Caco-2 (cell line): ENCODE measurements around the gene PLEKHS1. TPM values are rescaled to one million over a fixed set of nuclear protein-coding genes. Genes with fewer than 3 reads are reported as not detected.

Experiments used
- BruUV-seq: library from RNA; stranded (reverse); fragments of 400-500 nt; replicated peaks from 2 replicates; lab custom pipeline; 2021; lab: Mats Ljungman, UMichigan
- CTCF ChIA-PET: fragments of 300-600 bp; sonication (Branson Sonifier 250); formaldehyde crosslinking; loops from one replicate; lab custom pipeline; 2022; ENCODE audit warnings: antibody characterized with exemption; lab: Charles Lee
- POLR2A ChIA-PET: fragments of 300-600 bp; sonication (Branson Sonifier 250); formaldehyde crosslinking; loops from one replicate; lab custom pipeline; 2022; ENCODE audit warnings: antibody characterized with exemption; lab: Charles Lee
- DNase-seq, 2 experiments: peaks; one replicate each; pipeline versions ENCODE4 v3.0.0 to v3.0.0-alpha.2; 2020 to 2022
- H3K27me3 ChIP-seq: replicated peaks from 2 replicates; pipeline ENCODE4 v1.6.0; 2011; ENCODE audit warnings: low read length; ENCODE audit not compliant: control insufficient read depth, insufficient read depth
- H3K36me3 ChIP-seq: 2 replicates; pipeline ENCODE4 v1.5.1; 2011; ENCODE audit warnings: low read length; ENCODE audit not compliant: control insufficient read depth, insufficient read depth
- H3K4me1 ChIP-seq: fragments of 250-450 bp; sonication (Bioruptor Pico); 2 replicates; pipeline ENCODE4 v1.5.1; 2020; ENCODE audit warnings: mild to moderate bottlenecking
- H3K4me3 ChIP-seq: 2 replicates; pipeline ENCODE4 v1.5.1; 2011; ENCODE audit warnings: low read depth, mild to moderate bottlenecking, control low read depth, low read length
- H3K9me3 ChIP-seq: fragments of 250-450 bp; sonication (Bioruptor Pico); 2 replicates; pipeline ENCODE4 v1.5.1; 2020; ENCODE audit warnings: mild to moderate bottlenecking, moderate library complexity
- H3K27ac Mint-ChIP-seq: one replicate; pipeline ENCODE4 v1.8.0; 2022; ENCODE audit warnings: mixed read lengths; ENCODE audit not compliant: unreplicated experiment
- H3K27me3 Mint-ChIP-seq: one replicate; pipeline ENCODE4 v1.8.0; 2022; ENCODE audit warnings: mixed read lengths; ENCODE audit not compliant: insufficient read depth, unreplicated experiment
- H3K36me3 Mint-ChIP-seq: one replicate; pipeline ENCODE4 v1.8.0; 2022; ENCODE audit warnings: mild to moderate bottlenecking, mixed read lengths; ENCODE audit not compliant: insufficient read depth, unreplicated experiment
- H3K4me1 Mint-ChIP-seq: one replicate; pipeline ENCODE4 v1.8.0; 2022; ENCODE audit warnings: low read depth, mixed read lengths; ENCODE audit not compliant: unreplicated experiment
- H3K4me3 Mint-ChIP-seq: one replicate; pipeline ENCODE4 v1.8.0; 2022; ENCODE audit warnings: mild to moderate bottlenecking, moderate library complexity, mixed read lengths; ENCODE audit not compliant: unreplicated experiment
- H3K9me3 Mint-ChIP-seq: one replicate; pipeline ENCODE4 v1.8.0; 2022; ENCODE audit warnings: mixed read lengths; ENCODE audit not compliant: unreplicated experiment
- CTCF ChIP-seq, 2 experiments: fragments of 200-600 bp in 1 of 2; IDR thresholded peaks; 1 replicate in 1 of 2; 2 replicates in 1 of 2; pipeline versions ENCODE4 v1.5.1 to v1.8.0; 2011 to 2022; ENCODE audit warnings: antibody characterized with exemption in 1 of 2, control low read depth in 1 of 2, inconsistent platforms in 1 of 2, low read depth in 1 of 2, low read length in 1 of 2, mild to moderate bottlenecking in 1 of 2, moderate library complexity in 1 of 2; ENCODE audit not compliant: insufficient read depth in 1 of 2, severe bottlenecking in 1 of 2, unreplicated experiment in 1 of 2
- intact Hi-C: fragments of 100-400 bp; cut with micrococcal nuclease; formaldehyde crosslinking; loops from one replicate; pipeline ENCODE4 v1.10.0; 2022; ENCODE audit not compliant: unreplicated experiment
- total RNA-seq: library from RNA; stranded (reverse); gene quantifications from 2 replicates; pipeline ENCODE4 v1.2.3, GENCODE V29; 2022

PLEKHS1 gene
- total RNA-seq, 1 experiment from 2014 or later: not detected

- peaks cover 16% of the 10 kb centered on the region for H3K9me3 Mint-ChIP-seq
- intact Hi-C loops: no loop called here
- no peaks in the 10 kb centered on the region for H3K9me3 ChIP-seq
- no peaks in the 10 kb centered on the region for H3K36me3 Mint-ChIP-seq
- H3K4me3 Mint-ChIP-seq: no peak overlapping the region
- H3K4me3 ChIP-seq: no peak overlapping the region
- no peak for DNase-seq
- H3K27me3 ChIP-seq: no peaks in the 10 kb centered on the region
- no peak for TF ChIP-seq CTCF (IDR thresholded peaks at IDR 0.05; ENCODE audit: insufficient read depth in 1 of 2, low read depth in 1 of 2, low read length in 1 of 2, severe bottlenecking in 1 of 2, unreplicated experiment in 1 of 2)
- peaks cover 14% of the 10 kb centered on the region for H3K4me1 Mint-ChIP-seq
- peaks cover 15% of the 10 kb centered on the region for H3K4me1 ChIP-seq
- BruUV-seq: no TSS peak
- POLR2A ChIA-PET: interaction anchor here (0.7 kb wide), 1 partner anchor 304 kb away, joined by 14 read pairs; no protein-coding TSS in a partner anchor
- no peak overlapping the region for H3K27ac Mint-ChIP-seq
- CTCF ChIA-PET: no interaction called here
- no peaks in the 10 kb centered on the region for H3K27me3 Mint-ChIP-seq
- no peaks in the 10 kb centered on the region for H3K36me3 ChIP-seq
Measured at GRCh38 chr10:113742466-113742865, 9.0 kb upstream of the PLEKHS1 start.

GRCh38 chr10:113743594-113743993 lies 7.9 kb upstream of the PLEKHS1 start:
- Histone ChIP-seq H3K27me3 (no peaks in the 10 kb centered on the region), H3K4me1 (peaks cover 15% of the 10 kb centered on the region), H3K9me3 (no peaks in the 10 kb centered on the region), H3K36me3 (no peaks in the 10 kb centered on the region), H3K4me3 (no peak overlapping the region)
- H3K36me3 Mint-ChIP-seq: no peaks in the 10 kb centered on the region
- POLR2A ChIA-PET: no interaction called here
- BruUV-seq: no TSS peak
- no peak for TF ChIP-seq CTCF (IDR thresholded peaks at IDR 0.05; ENCODE audit: insufficient read depth in 1 of 2, low read depth in 1 of 2, low read length in 1 of 2, severe bottlenecking in 1 of 2, unreplicated experiment in 1 of 2)
- H3K27me3 Mint-ChIP-seq: no peaks in the 10 kb centered on the region
- H3K27ac Mint-ChIP-seq: no peak overlapping the region
- CTCF ChIA-PET: no interaction called here
- H3K9me3 Mint-ChIP-seq: peaks cover 20% of the 10 kb centered on the region
- no peak overlapping the region for H3K4me3 Mint-ChIP-seq
- peaks cover 14% of the 10 kb centered on the region for H3K4me1 Mint-ChIP-seq
- intact Hi-C loops: no loop called here
- DNase-seq: no peak

- CTCF ChIA-PET: no interaction called here
- no peak for TF ChIP-seq CTCF (IDR thresholded peaks at IDR 0.05; ENCODE audit: insufficient read depth in 1 of 2, low read depth in 1 of 2, low read length in 1 of 2, severe bottlenecking in 1 of 2, unreplicated experiment in 1 of 2)
- Mint-ChIP-seq H3K36me3 (no peaks in the 10 kb centered on the region), H3K9me3 (peaks cover 20% of the 10 kb centered on the region), H3K27me3 (no peaks in the 10 kb centered on the region), H3K27ac (no peak overlapping the region), H3K4me3 (no peak overlapping the region), H3K4me1 (peaks cover 14% of the 10 kb centered on the region)
- POLR2A ChIA-PET: no interaction called here
- intact Hi-C loops: no loop called here
- Histone ChIP-seq H3K4me3 (no peak overlapping the region), H3K27me3 (no peaks in the 10 kb centered on the region), H3K4me1 (peaks cover 15% of the 10 kb centered on the region), H3K9me3 (no peaks in the 10 kb centered on the region), H3K36me3 (no peaks in the 10 kb centered on the region)
- BruUV-seq: no TSS peak
- DNase-seq: no peak
Measured at GRCh38 chr10:113745374-113745773, 6.1 kb upstream of the PLEKHS1 start.
